ENCODE data around the gene LPGAT1.

Gene LPGAT1

GRCh38 chr1:211715971-211716370 lies 114.6 kb downstream of the LPGAT1 start:
- H3K36me3 ChIP-seq (ENCODE audit: control insufficient read depth, insufficient read depth, low read length), result no peaks in the 10 kb centered on the region
- no peak overlapping the region for H3K4me3 ChIP-seq (ENCODE audit: low read depth, low read length)
- H3K4me1 ChIP-seq (ENCODE audit: control insufficient read depth, insufficient read depth, low read length), result no peaks in the 10 kb centered on the region; the same call in 1 of the 2 replicates
- H3K27me3 ChIP-seq (ENCODE audit: control insufficient read depth, insufficient read depth, low read length), result no peaks in the 10 kb centered on the region
- H3K27ac ChIP-seq (ENCODE audit: low read depth, low read length), result no peak overlapping the region
- H3K9me3 ChIP-seq (ENCODE audit: control insufficient read depth, insufficient read depth, low read depth, low read length), result no peaks in the 10 kb centered on the region
- no peak overlapping the region for H3K9ac ChIP-seq (ENCODE audit: low read length)

GRCh38 chr1:211714154-211714553 lies 116.4 kb downstream of the LPGAT1 start:
- no peaks in the 10 kb centered on the region for H3K9me3 ChIP-seq (ENCODE audit: control insufficient read depth, insufficient read depth, low read depth, low read length)
- no peak overlapping the region for H3K4me3 ChIP-seq (ENCODE audit: low read depth, low read length)
- no peaks in the 10 kb centered on the region for H3K27me3 ChIP-seq (ENCODE audit: control insufficient read depth, insufficient read depth, low read length)
- H3K36me3 ChIP-seq (ENCODE audit: control insufficient read depth, insufficient read depth, low read length), result no peaks in the 10 kb centered on the region
- H3K4me1 ChIP-seq (ENCODE audit: control insufficient read depth, insufficient read depth, low read length), result no peaks in the 10 kb centered on the region; the same call in 1 of the 2 replicates
- H3K9ac ChIP-seq (ENCODE audit: low read length), result no peak overlapping the region
- no peak overlapping the region for H3K27ac ChIP-seq (ENCODE audit: low read depth, low read length)

- Histone ChIP-seq H3K27ac (ENCODE audit: low read depth, low read length) (no peak overlapping the region), H3K9me3 (ENCODE audit: control insufficient read depth, insufficient read depth, low read depth, low read length) (no peaks in the 10 kb centered on the region), H3K4me1 (ENCODE audit: control insufficient read depth, insufficient read depth, low read length) (no peaks in the 10 kb centered on the region; the same call in 1 of the 2 replicates), H3K9ac (ENCODE audit: low read length) (no peak overlapping the region), H3K4me3 (ENCODE audit: low read depth, low read length) (no peak overlapping the region), H3K36me3 (ENCODE audit: control insufficient read depth, insufficient read depth, low read length) (no peaks in the 10 kb centered on the region), H3K27me3 (ENCODE audit: control insufficient read depth, insufficient read depth, low read length) (no peaks in the 10 kb centered on the region)
Measured at GRCh38 chr1:211713231-211713630, 117.3 kb downstream of the LPGAT1 start.

DNA sequence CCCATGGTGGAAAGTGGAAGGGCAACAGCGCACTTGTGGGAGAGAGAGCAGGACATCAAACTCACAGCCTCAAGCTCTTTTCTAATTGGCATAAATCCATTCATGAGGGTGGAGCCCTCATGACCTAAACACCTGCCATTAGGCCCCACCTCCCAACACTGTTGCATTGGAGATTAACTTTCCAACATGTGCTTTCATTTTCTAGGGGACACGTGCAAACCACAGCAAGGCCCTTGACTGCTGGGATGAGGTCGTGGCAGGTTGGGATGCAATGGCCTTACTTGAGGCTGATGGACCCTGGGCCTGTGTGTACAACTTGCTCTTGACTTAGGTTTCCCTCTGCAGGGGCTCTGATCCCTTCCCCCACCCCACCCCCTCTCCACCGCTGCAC lies 119.3 kb downstream of the LPGAT1 start:
- Histone ChIP-seq H3K4me1 (ENCODE audit: control insufficient read depth, insufficient read depth, low read length) (no peaks in the 10 kb centered on the region; the same call in 1 of the 2 replicates), H3K36me3 (ENCODE audit: control insufficient read depth, insufficient read depth, low read length) (no peaks in the 10 kb centered on the region), H3K9ac (ENCODE audit: low read length) (no peak overlapping the region), H3K27ac (ENCODE audit: low read depth, low read length) (no peak overlapping the region), H3K9me3 (ENCODE audit: control insufficient read depth, insufficient read depth, low read depth, low read length) (no peaks in the 10 kb centered on the region), H3K27me3 (ENCODE audit: control insufficient read depth, insufficient read depth, low read length) (no peaks in the 10 kb centered on the region), H3K4me3 (ENCODE audit: low read depth, low read length) (no peak overlapping the region)

- Histone ChIP-seq H3K36me3 (ENCODE audit: control insufficient read depth, insufficient read depth, low read length) (no peaks in the 10 kb centered on the region), H3K9me3 (ENCODE audit: control insufficient read depth, insufficient read depth, low read depth, low read length) (no peaks in the 10 kb centered on the region), H3K27me3 (ENCODE audit: control insufficient read depth, insufficient read depth, low read length) (no peaks in the 10 kb centered on the region), H3K27ac (ENCODE audit: low read depth, low read length) (no peak overlapping the region), H3K4me1 (ENCODE audit: control insufficient read depth, insufficient read depth, low read length) (no peaks in the 10 kb centered on the region), H3K9ac (ENCODE audit: low read length) (no peak overlapping the region), H3K4me3 (ENCODE audit: low read depth, low read length) (no peak overlapping the region)
Measured at GRCh38 chr1:211710566-211711314, 119.8 kb downstream of the LPGAT1 start.

DNA sequence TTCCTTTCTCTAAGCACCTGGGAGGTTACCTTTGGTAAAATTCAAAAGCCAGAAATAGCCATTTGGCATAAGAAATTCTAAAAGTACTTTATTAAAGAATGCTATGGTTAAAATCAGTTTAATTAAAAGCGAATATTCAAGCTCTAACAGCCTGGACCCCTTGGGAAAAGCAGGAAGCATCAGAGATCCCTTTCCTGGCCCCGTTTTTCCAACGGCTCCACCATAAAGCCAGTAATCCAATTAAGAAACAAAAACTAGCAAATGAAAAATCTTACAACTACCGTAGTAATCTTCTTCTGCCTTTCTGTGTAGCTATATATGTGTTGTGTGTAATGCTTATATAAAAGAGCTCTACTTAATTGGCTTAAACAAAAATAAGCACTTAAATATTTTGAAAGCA lies 121.6 kb downstream of the LPGAT1 start:
- Histone ChIP-seq H3K4me1 (ENCODE audit: control insufficient read depth, insufficient read depth, low read length) (0 out of 2 replicates have a peak, but pooled peaks cover 7% of the 10 kb centered on the region), H3K4me3 (ENCODE audit: low read depth, low read length) (no peak overlapping the region)

DNA sequence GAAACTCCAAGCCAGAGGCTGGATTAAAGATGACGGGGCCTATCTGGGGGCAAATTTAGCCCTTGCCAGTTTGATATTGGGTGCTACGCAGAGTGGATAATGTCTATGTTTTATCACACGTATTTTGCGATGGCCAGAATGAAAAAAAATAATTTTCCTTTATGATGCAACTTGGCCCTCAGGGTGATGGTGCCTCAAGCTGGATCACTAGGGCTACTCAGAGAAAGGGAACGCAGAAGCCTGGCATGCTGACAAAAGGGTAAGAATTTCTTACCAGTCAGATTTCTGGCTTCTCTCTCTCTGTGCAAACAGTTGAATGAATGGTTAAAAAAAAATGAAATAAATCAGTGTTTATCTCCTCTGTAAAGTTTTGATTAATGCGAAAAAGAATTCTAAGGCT lies 122.6 kb downstream of the LPGAT1 start:
- H3K27ac ChIP-seq (ENCODE audit: low read depth, low read length), result no peak overlapping the region
- no peaks in the 10 kb centered on the region for H3K27me3 ChIP-seq (ENCODE audit: control insufficient read depth, insufficient read depth, low read length)
- H3K36me3 ChIP-seq (ENCODE audit: control insufficient read depth, insufficient read depth, low read length), result no peaks in the 10 kb centered on the region
- no peak overlapping the region for H3K4me3 ChIP-seq (ENCODE audit: low read depth, low read length)
- 0 out of 2 replicates have a peak, but pooled peaks cover 7% of the 10 kb centered on the region for H3K4me1 ChIP-seq (ENCODE audit: control insufficient read depth, insufficient read depth, low read length)
- H3K9me3 ChIP-seq (ENCODE audit: control insufficient read depth, insufficient read depth, low read depth, low read length), result no peaks in the 10 kb centered on the region
- H3K9ac ChIP-seq (ENCODE audit: low read length), result no peak overlapping the region

More for the DNA sequence above, 121.6 kb downstream of the LPGAT1 start:
- Histone ChIP-seq H3K9ac (ENCODE audit: low read length) (no peak overlapping the region), H3K27ac (ENCODE audit: low read depth, low read length) (no peak overlapping the region), H3K36me3 (ENCODE audit: control insufficient read depth, insufficient read depth, low read length) (no peaks in the 10 kb centered on the region), H3K9me3 (ENCODE audit: control insufficient read depth, insufficient read depth, low read depth, low read length) (no peaks in the 10 kb centered on the region), H3K27me3 (ENCODE audit: control insufficient read depth, insufficient read depth, low read length) (no peaks in the 10 kb centered on the region)

- H3K27ac ChIP-seq (ENCODE audit: low read depth, low read length), result no peak overlapping the region
- no peak overlapping the region for H3K4me3 ChIP-seq (ENCODE audit: low read depth, low read length)
- H3K9ac ChIP-seq (ENCODE audit: low read length), result no peak overlapping the region
- H3K4me1 ChIP-seq (ENCODE audit: control insufficient read depth, insufficient read depth, low read length), result 0 out of 2 replicates have a peak, but pooled peaks cover 7% of the 10 kb centered on the region
- no peaks in the 10 kb centered on the region for H3K9me3 ChIP-seq (ENCODE audit: control insufficient read depth, insufficient read depth, low read depth, low read length)
- H3K27me3 ChIP-seq (ENCODE audit: control insufficient read depth, insufficient read depth, low read length), result no peaks in the 10 kb centered on the region; the same call in 1 of the 2 replicates
- H3K36me3 ChIP-seq (ENCODE audit: control insufficient read depth, insufficient read depth, low read length), result no peaks in the 10 kb centered on the region
Measured at GRCh38 chr1:211705467-211706091, 125.0 kb downstream of the LPGAT1 start.

GRCh38 chr1:211704543-211704942 lies 126.0 kb downstream of the LPGAT1 start:
- Histone ChIP-seq H3K9ac (ENCODE audit: low read length) (no peak overlapping the region), H3K27me3 (ENCODE audit: control insufficient read depth, insufficient read depth, low read length) (peaks cover 2% of the 10 kb centered on the region), H3K27ac (ENCODE audit: low read depth, low read length) (no peak overlapping the region), H3K36me3 (ENCODE audit: control insufficient read depth, insufficient read depth, low read length) (no peaks in the 10 kb centered on the region), H3K4me3 (ENCODE audit: low read depth, low read length) (no peak overlapping the region), H3K9me3 (ENCODE audit: control insufficient read depth, insufficient read depth, low read depth, low read length) (no peaks in the 10 kb centered on the region), H3K4me1 (ENCODE audit: control insufficient read depth, insufficient read depth, low read length) (0 out of 2 replicates have a peak, but pooled peaks cover 7% of the 10 kb centered on the region)

DNA sequence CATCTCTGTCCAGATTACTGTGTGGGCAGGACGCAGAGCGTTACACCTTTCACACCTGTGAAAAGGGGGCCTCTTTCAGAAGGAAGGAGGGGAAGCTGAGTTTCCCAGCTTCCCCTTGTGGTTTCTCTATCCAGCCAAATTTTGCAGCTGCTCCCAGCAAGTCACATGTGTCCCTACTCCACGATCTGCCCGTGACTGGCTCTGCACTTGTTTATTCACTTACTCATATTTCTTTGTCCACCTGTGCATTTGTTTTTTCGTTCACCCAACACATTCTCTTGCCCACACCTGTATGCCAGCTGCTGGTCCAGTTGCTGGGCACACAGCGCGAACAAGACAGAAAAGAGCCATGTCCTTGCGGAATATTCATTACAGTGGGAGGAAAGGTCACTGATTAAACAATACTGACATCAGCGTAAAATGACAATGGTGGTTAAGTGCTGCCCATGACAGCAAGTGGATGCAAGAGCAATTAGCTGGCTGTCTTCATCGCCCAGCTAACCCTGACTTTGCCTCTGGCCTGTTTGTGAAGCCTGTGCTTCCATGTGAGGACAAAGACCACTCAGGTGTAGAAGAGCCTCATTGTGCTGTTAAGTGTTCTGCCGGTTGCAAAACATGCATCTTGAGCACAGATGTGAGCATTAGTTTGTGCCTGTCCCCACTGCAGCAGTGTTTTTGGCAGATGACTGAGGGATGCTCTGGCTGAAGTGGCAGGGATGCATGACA lies 126.6 kb downstream of the LPGAT1 start:
- no peak overlapping the region for H3K27ac ChIP-seq (ENCODE audit: low read depth, low read length)
- peaks cover 8% of the 10 kb centered on the region for H3K27me3 ChIP-seq (ENCODE audit: control insufficient read depth, insufficient read depth, low read length)
- no peak overlapping the region for H3K4me3 ChIP-seq (ENCODE audit: low read depth, low read length)
- H3K9ac ChIP-seq (ENCODE audit: low read length), result no peak overlapping the region
- H3K36me3 ChIP-seq (ENCODE audit: control insufficient read depth, insufficient read depth, low read length), result no peaks in the 10 kb centered on the region
- peaks cover 7% of the 10 kb centered on the region; the same call in 1 of the 2 replicates for H3K4me1 ChIP-seq (ENCODE audit: control insufficient read depth, insufficient read depth, low read length)
- no peaks in the 10 kb centered on the region for H3K9me3 ChIP-seq (ENCODE audit: control insufficient read depth, insufficient read depth, low read depth, low read length)

DNA sequence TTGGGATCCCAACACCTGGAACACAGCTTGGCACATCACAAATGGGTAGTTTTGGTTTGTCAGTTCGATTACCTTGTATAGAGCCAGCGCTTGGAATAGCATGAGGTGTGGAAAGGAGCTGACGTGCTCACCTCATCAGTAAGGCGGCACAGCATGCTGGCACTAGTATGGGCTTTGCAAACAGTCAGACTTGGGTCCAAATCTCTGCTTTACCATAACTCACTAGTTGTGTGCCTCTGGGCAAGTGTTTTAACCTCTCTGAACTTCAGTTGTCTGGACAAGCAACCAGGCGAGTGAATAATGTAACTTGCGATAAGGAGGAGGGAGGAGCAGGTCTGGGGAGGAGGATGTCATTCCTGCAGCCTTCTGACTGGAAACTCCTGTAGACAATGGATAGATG lies 128.8 kb downstream of the LPGAT1 start:
- Histone ChIP-seq H3K4me1 (ENCODE audit: control insufficient read depth, insufficient read depth, low read length) (peaks cover 11% of the 10 kb centered on the region; the same call in 1 of the 2 replicates), H3K9me3 (ENCODE audit: control insufficient read depth, insufficient read depth, low read depth, low read length) (no peaks in the 10 kb centered on the region), H3K27me3 (ENCODE audit: control insufficient read depth, insufficient read depth, low read length) (peaks cover 8% of the 10 kb centered on the region), H3K27ac (ENCODE audit: low read depth, low read length) (no peak overlapping the region), H3K36me3 (ENCODE audit: control insufficient read depth, insufficient read depth, low read length) (no peaks in the 10 kb centered on the region), H3K9ac (ENCODE audit: low read length) (no peak overlapping the region), H3K4me3 (ENCODE audit: low read depth, low read length) (no peak overlapping the region)
